Retinal pigment epithelial cell (primary cell): ENCODE data around the gene RTF2.
"Not testable (repeated sequence)": the region's sequence is repeated elsewhere in the genome, so short reads cannot be mapped to it uniquely, and the experiment has no call there.

ENCODE experiments used
- DNase-seq: peaks from one replicate; pipeline ENCODE4 v3.0.0-alpha.2; 2010; ENCODE audit warnings: low read depth
- H3K4me3 ChIP-seq: 2 replicates; pipeline ENCODE4 v1.5.1; 2011; ENCODE audit warnings: mild to moderate bottlenecking, low read length, control low read depth, moderate library complexity
- CTCF ChIP-seq: conservative IDR thresholded peaks from 2 replicates; pipeline ENCODE4 v1.5.1; 2011; ENCODE audit warnings: low read depth, low read length, control low read depth, inconsistent platforms

The RTF2 gene

GRCh38 chr20:56542489-56543030, 74.1 kb downstream of the RTF2 start:
- H3K4me3 ChIP-seq = no peak overlapping the region
- TF ChIP-seq CTCF = no peak
- DNase-seq = no peak

- H3K4me3 ChIP-seq = no peak overlapping the region
- no peak for TF ChIP-seq CTCF
- DNase-seq = no peak
Observed at GRCh38 chr20:56551571-56551970, 83.1 kb downstream of the RTF2 start.

- TF ChIP-seq CTCF = no peak
- DNase-seq = no peak
Observed at GRCh38 chr20:56552911-56553629, 84.6 kb downstream of the RTF2 start.

GRCh38 chr20:56554869-56555268, 86.4 kb downstream of the RTF2 start:
- no peak for TF ChIP-seq CTCF
- DNase-seq = peak; percentile 93
- H3K4me3 ChIP-seq = no peak overlapping the region

More at GRCh38 chr20:56552911-56553629, 84.6 kb downstream of the RTF2 start:
- H3K4me3 ChIP-seq = no peak overlapping the region

- no peak for TF ChIP-seq CTCF
- DNase-seq = no peak
- no peak overlapping the region for H3K4me3 ChIP-seq
Observed at GRCh38 chr20:56558968-56559367, 90.5 kb downstream of the RTF2 start.

- DNase-seq = not testable (repeated sequence)
Observed at GRCh38 chr20:56564526-56564925, 96.1 kb downstream of the RTF2 start.

GRCh38 chr20:56565511-56565910, 97.1 kb downstream of the RTF2 start:
- no peak for DNase-seq
- no peak overlapping the region for H3K4me3 ChIP-seq
- TF ChIP-seq CTCF = no peak

More at GRCh38 chr20:56564526-56564925, 96.1 kb downstream of the RTF2 start:
- not testable (repeated sequence) for H3K4me3 ChIP-seq
